SK-N-SH (cell line): Measurements from ENCODE around the gene FYN.

Experiments used
- EP300 ChIP-seq, 2 experiments: IDR thresholded peaks; 2 replicates each; pipeline versions ENCODE4 v1.4.0 to v1.6.1; 2012; ENCODE audit warnings: borderline replicate concordance in 1 of 2, low read depth in 1 of 2, low read length in 1 of 2
- FOXM1 ChIP-seq: IDR thresholded peaks from 2 replicates; pipeline ENCODE4 v1.4.0; 2012; ENCODE audit warnings: low read depth, mild to moderate bottlenecking
- RFX5 ChIP-seq: IDR thresholded peaks from 2 replicates; pipeline ENCODE4 v1.6.1; 2012; ENCODE audit warnings: mild to moderate bottlenecking, improper control_type of control experiment, low read length
- USF2 ChIP-seq: fragments of 150-350 bp; IDR thresholded peaks from 2 replicates; pipeline ENCODE4 v1.6.1; 2017; ENCODE audit warnings: antibody characterized with exemption, low read length, low read depth, borderline replicate concordance

- TF ChIP-seq USF2 (no peak), RFX5 (no peak), EP300 (IDR thresholded peaks at IDR 0.05; ENCODE audit: borderline replicate concordance in 1 of 2, low read depth in 1 of 2, low read length in 1 of 2) (no peak), FOXM1 (no peak)
These were observed 164.1 kb downstream of the FYN start for GRCh38 chr6:111709201-111709600.
